ENCODE data around the gene RIPK3. TPM values are rescaled to one million over a fixed set of nuclear protein-coding genes. Genes with fewer than 3 reads are reported as not detected.

Gene RIPK3
- total and polyA plus RNA-seq, 2 of the 8 experiments (the other 6 are each of a cell fraction or from before 2014, with no cell fraction given), result 0.24 to 0.39 TPM

DNA sequence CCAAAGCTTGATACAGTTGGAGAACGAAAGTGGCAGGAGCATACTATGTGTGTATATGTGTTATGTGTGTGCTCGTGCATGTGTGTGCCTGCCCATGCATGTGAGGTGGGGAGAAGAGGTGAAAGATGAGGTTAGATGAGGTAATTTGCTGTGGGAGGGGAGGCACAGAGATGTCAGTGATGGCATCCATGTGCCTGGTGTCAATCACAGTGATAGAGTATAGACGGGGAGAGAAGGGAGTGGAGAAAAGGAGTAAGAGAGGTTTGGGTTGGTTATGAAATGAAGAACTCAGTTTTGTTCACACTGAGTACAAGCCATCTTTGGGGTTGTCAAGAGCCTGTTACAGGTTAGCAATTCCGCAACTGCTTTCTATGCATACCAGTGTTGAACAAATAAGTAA, 44.4 kb upstream of the RIPK3 start:
- no peaks in the 10 kb centered on the region for H3K23me2 ChIP-seq (ENCODE audit: low read depth, low read length)
- no peak overlapping the region for H4K91ac ChIP-seq (replicated peaks; ENCODE audit: insufficient read length, low read length)
- ChIA-PET CTCF (ENCODE audit: partially characterized antibody) (interaction anchor here (0.7 to 16.4 kb wide), 5 partner anchors 10 to 826 kb away, joined by 3 to 207 read pairs (median 3); partner anchors contain the start of genes CBLN3 and KHNYN), POLR2A (ENCODE audit: partially characterized antibody) (no interaction called here)
- WGBS, 2 experiments (ENCODE audit: extremely low coverage in 1 of 2, insufficient coverage in 1 of 2, insufficient read length in 1 of 2, insufficient replicate concordance in 2 of 2, low coverage in 1 of 2, low lambda C conversion rate in 2 of 2, missing lambda C conversion rate in 1 of 2), result 87 to 100% methylated on average over 1 to 4 of the region's 4 CpGs
- no peak overlapping the region for H2BK5ac ChIP-seq (ENCODE audit: low read depth, low read length)
- no peak overlapping the region for H3K4ac ChIP-seq (replicated peaks; ENCODE audit: insufficient read length, low read depth, low read length)
- no peak overlapping the region for H3K56ac ChIP-seq (replicated peaks; ENCODE audit: insufficient read length, low read depth, low read length)
- no peak overlapping the region for H3K23ac ChIP-seq (ENCODE audit: insufficient read length)
- H2BK12ac ChIP-seq (ENCODE audit: low read depth, low read length), result 0 out of 2 replicates have a peak overlapping the region, but pooled peaks have one; percentile 23
- no peak overlapping the region for H4K8ac ChIP-seq (ENCODE audit: extremely low read depth, insufficient read depth, low read length)
- no peaks in the 10 kb centered on the region for H3K27me3 ChIP-seq (replicated peaks in 1 of 4; ENCODE audit: control insufficient read depth in 3 of 4, extremely low read depth in 1 of 4, insufficient read depth in 3 of 4, low read length in 3 of 4)
- 0 out of 2 replicates have a peak overlapping the region, but pooled peaks have one; percentile 65 for H2BK15ac ChIP-seq (ENCODE audit: low read length)
- no peaks in the 10 kb centered on the region for H4K20me1 ChIP-seq (replicated peaks in 1 of 2; ENCODE audit: control insufficient read depth in 1 of 2, insufficient read depth in 2 of 2, low read length in 2 of 2)
- no peaks in the 10 kb centered on the region for H3K79me2 ChIP-seq (ENCODE audit: control insufficient read depth in 1 of 2, insufficient read depth in 2 of 2, low read length in 2 of 2)
- H4K5ac ChIP-seq (ENCODE audit: insufficient read length, low read depth, low read length), result no peak overlapping the region
- no peak overlapping the region for H2BK120ac ChIP-seq (replicated peaks; ENCODE audit: low read depth, low read length)
- no peak overlapping the region for H3K14ac ChIP-seq (ENCODE audit: insufficient read length)
- H3K4me1 ChIP-seq (replicated peaks in 1 of 4; ENCODE audit: control insufficient read depth in 3 of 4, insufficient read depth in 4 of 4, low read length in 3 of 4), result peaks cover 0 to 7% (median 2%) of the 10 kb centered on the region in 4 experiments; a peak in 4 of 7 replicates
- H3K27ac ChIP-seq (ENCODE audit: low read depth, low read length), result no peak overlapping the region
- no peaks in the 10 kb centered on the region for H3K79me1 ChIP-seq (ENCODE audit: low read depth, low read length)
- H3K18ac ChIP-seq (ENCODE audit: extremely low read depth, low read length), result no peak overlapping the region
- H2AFZ ChIP-seq (ENCODE audit: low read length), result no peak overlapping the region
- H3K4me2 ChIP-seq (ENCODE audit: insufficient read depth in 1 of 2, low read depth in 2 of 2, low read length in 2 of 2), result no peak overlapping the region
- H2AK5ac ChIP-seq (ENCODE audit: low read depth, low read length), result peak overlapping the region; percentile 60; the same call in 1 of the 2 replicates
- no peak for FAIRE-seq
- no peaks in the 10 kb centered on the region for H3K36me3 ChIP-seq (ENCODE audit: control insufficient read depth in 2 of 4, insufficient read depth in 4 of 4, low read length in 3 of 4)
- H2BK20ac ChIP-seq (ENCODE audit: low read length), result no peak overlapping the region
- no peak overlapping the region for H3K9ac ChIP-seq (replicated peaks in 1 of 4; ENCODE audit: extremely low read depth in 1 of 4, low read depth in 3 of 4, low read length in 3 of 4)
- H3K4me3 ChIP-seq (ENCODE audit: extremely low read depth in 1 of 4, insufficient read depth in 2 of 4, low read depth in 3 of 4, low read length in 4 of 4), result no peak overlapping the region
- DNase-seq (ENCODE audit: low read depth in 1 of 2, low spot score in 2 of 2), result no peak
- H3K9me3 ChIP-seq (ENCODE audit: insufficient read depth in 2 of 2, low read depth in 1 of 2, low read length in 1 of 2), result no peaks in the 10 kb centered on the region
- TF ChIP-seq SIX5 (IDR thresholded peaks at IDR 0.05; ENCODE audit: low read depth, low read length), result no peak
- no peak for TF ChIP-seq CBX5 (IDR thresholded peaks at IDR 0.05; ENCODE audit: low read depth, low read length)
- no peak for TF ChIP-seq CBX8 (IDR thresholded peaks at IDR 0.05; ENCODE audit: borderline replicate concordance, low read depth, low read length)
- no peak for TF ChIP-seq SRF (IDR thresholded peaks at IDR 0.05; ENCODE audit: low read depth, low read length)
- TF ChIP-seq TBP (IDR thresholded peaks at IDR 0.05; ENCODE audit: low read depth, low read length), result no peak
- TF ChIP-seq KDM1A (IDR thresholded peaks at IDR 0.05; ENCODE audit: borderline replicate concordance, low read length), result no peak
- TF ChIP-seq SUZ12 (IDR thresholded peaks at IDR 0.05; ENCODE audit: low read length), result no peak
- TF ChIP-seq, protein P1, sequence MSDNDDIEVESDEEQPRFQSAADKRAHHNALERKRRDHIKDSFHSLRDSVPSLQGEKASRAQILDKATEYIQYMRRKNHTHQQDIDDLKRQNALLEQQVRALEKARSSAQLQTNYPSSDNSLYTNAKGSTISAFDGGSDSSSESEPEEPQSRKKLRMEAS (IDR thresholded peaks at IDR 0.05), result no peak
- no peak for TF ChIP-seq SP4 (IDR thresholded peaks at IDR 0.05; ENCODE audit: low read length)
- TF ChIP-seq PHF8 (conservative IDR thresholded peaks at IDR 0.05; ENCODE audit: low read depth, low read length), result no peak
- TF ChIP-seq SIN3A (conservative IDR thresholded peaks at IDR 0.05 in 1 of 2, IDR thresholded peaks at IDR 0.05 in 1 of 2; ENCODE audit: low read depth in 1 of 2, low read length in 2 of 2), result no peak
- TF ChIP-seq CREB1 (IDR thresholded peaks at IDR 0.05), result no peak
- no peak for TF ChIP-seq CTBP2 (IDR thresholded peaks at IDR 0.05; ENCODE audit: borderline replicate concordance, insufficient read depth, insufficient read length, low read length)
- TF ChIP-seq MAFK (IDR thresholded peaks at IDR 0.05; ENCODE audit: low read depth, low read length), result no peak
- TF ChIP-seq TEAD4 (IDR thresholded peaks at IDR 0.05; ENCODE audit: low read depth, low read length), result no peak
